Right lobe of liver (tissue), 4 donors: ENCODE measurements around the gene IGFBPL1.

Source experiments
- POLR2A ChIP-seq: fragments of 450-650 bp; IDR thresholded peaks from one replicate; pipeline ENCODE4 v1.6.1; 2017; ENCODE audit warnings: antibody characterized with exemption, mild to moderate bottlenecking
- TF ChIP-seq, protein P1 (sequence below), 4 donors: fragments of 200-600 bp in 3 of 4; fragments of 450-650 bp in 1 of 4; IDR thresholded peaks; one replicate each; pipeline versions ENCODE4 v1.5.1 to v1.8.0; 2016 to 2022; ENCODE audit warnings: antibody characterized with exemption in 4 of 4, mild to moderate bottlenecking in 2 of 4
- donor health status: DM: no; HTN: no; CAD: no.
- donor health status: DM: no; HTN: no; CAD: no.
- donor health status: DM: no; HTN: yes; CAD: no.

DNA sequence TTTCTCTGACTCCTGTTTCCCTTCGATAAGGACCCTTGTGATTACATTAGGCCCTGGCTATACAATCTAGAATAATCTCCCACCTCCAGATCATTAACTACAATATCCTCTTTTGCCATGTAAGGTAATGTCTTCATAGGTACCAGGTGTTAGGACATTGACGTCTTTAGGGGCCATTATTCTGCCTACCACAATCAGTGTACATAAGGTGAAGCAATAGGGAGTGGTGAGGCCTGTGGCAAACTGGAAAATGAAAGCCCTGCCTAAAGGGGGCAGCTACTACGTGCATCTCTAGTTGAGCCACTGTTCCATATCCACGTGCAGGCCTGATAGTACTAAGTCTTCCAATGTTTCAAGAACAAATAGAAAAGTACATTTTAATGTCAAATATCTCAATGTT is 36.5 kb downstream of the IGFBPL1 start:
- TF ChIP-seq, protein P1, sequence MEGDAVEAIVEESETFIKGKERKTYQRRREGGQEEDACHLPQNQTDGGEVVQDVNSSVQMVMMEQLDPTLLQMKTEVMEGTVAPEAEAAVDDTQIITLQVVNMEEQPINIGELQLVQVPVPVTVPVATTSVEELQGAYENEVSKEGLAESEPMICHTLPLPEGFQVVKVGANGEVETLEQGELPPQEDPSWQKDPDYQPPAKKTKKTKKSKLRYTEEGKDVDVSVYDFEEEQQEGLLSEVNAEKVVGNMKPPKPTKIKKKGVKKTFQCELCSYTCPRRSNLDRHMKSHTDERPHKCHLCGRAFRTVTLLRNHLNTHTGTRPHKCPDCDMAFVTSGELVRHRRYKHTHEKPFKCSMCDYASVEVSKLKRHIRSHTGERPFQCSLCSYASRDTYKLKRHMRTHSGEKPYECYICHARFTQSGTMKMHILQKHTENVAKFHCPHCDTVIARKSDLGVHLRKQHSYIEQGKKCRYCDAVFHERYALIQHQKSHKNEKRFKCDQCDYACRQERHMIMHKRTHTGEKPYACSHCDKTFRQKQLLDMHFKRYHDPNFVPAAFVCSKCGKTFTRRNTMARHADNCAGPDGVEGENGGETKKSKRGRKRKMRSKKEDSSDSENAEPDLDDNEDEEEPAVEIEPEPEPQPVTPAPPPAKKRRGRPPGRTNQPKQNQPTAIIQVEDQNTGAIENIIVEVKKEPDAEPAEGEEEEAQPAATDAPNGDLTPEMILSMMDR (IDR thresholded peaks at IDR 0.05) = no peak
- no peak for TF ChIP-seq POLR2A
